Activated CD8-positive, alpha-beta memory T cell treated with anti-CD3 and anti-CD28 coated beads for 48 hours (primary cell): ENCODE results near the gene FAAP20.

Source experiments
- DNase-seq, 3 experiments: peaks; one replicate each; pipeline ENCODE4 v3.0.0-alpha.2; 2020; ENCODE audit warnings: low read depth in 2 of 3, low spot score in 2 of 3

The FAAP20 gene

GRCh38 chr1:2230781-2231531 is 36.4 kb upstream of the FAAP20 start:
- peak in 1 of 3 experiments; percentile 33 for DNase-seq

GRCh38 chr1:2229911-2230731 is 35.5 kb upstream of the FAAP20 start:
- DNase-seq = no peak

GRCh38 chr1:2229037-2229864 is 34.7 kb upstream of the FAAP20 start:
- DNase-seq = no peak

- no peak for DNase-seq
These were observed 34.1 kb upstream of the FAAP20 start for GRCh38 chr1:2228694-2229036.

GRCh38 chr1:2228157-2228594 is 33.6 kb upstream of the FAAP20 start, which contains the start of gene SKI:
TSS of gene SKI (plus strand) at chr1:2228319. CDS start at chr1:2228767, 448 bp downstream.
- no peak for DNase-seq

GRCh38 chr1:2227346-2228156 is 33.0 kb upstream of the FAAP20 start:
- DNase-seq = peak; percentile 91 to 96 (median 94)

GRCh38 chr1:2226525-2227345 is 32.2 kb upstream of the FAAP20 start:
- no peak for DNase-seq

- no peak for DNase-seq
These were observed 30.3 kb upstream of the FAAP20 start for GRCh38 chr1:2224631-2225428.

GRCh38 chr1:2224170-2224584 is 29.6 kb upstream of the FAAP20 start:
- no peak for DNase-seq

- DNase-seq = no peak
These were observed 26.7 kb upstream of the FAAP20 start for GRCh38 chr1:2221271-2221670.

- DNase-seq = no peak
These were observed 22.1 kb upstream of the FAAP20 start for GRCh38 chr1:2216767-2217058.

GRCh38 chr1:2215909-2216766 is 21.6 kb upstream of the FAAP20 start:
- no peak for DNase-seq

- no peak for DNase-seq
These were observed 20.8 kb upstream of the FAAP20 start for GRCh38 chr1:2215329-2215728.

- DNase-seq = no peak
These were observed 20.1 kb upstream of the FAAP20 start for GRCh38 chr1:2214541-2215241.

GRCh38 chr1:2213576-2214505 is 19.3 kb upstream of the FAAP20 start:
- no peak for DNase-seq
